HCT116 (cell line): ENCODE data around the gene CA10. TPM values are rescaled to one million over a fixed set of nuclear protein-coding genes. Genes with fewer than 3 reads are reported as not detected.

Experiments
- ATAC-seq: fragments of 200-7000 bp; cut with Tn5 transposase; 2 replicates; pipeline ENCODE4 v1.9.1; 2020; ENCODE audit warnings: mild to moderate bottlenecking, moderate library complexity
- BruUV-seq: library from RNA; stranded (reverse); fragments of 400-500 nt; replicated peaks from 2 replicates; lab custom pipeline; 2021; lab: Mats Ljungman, UMichigan
- CTCF ChIA-PET: fragments of 300-600 bp; sonication (Branson Sonifier 250); formaldehyde crosslinking; loops from one replicate; lab custom pipeline; 2021; ENCODE audit warnings: antibody characterized with exemption; lab: Charles Lee
- POLR2A ChIA-PET: fragments of 300-600, 350-600 bp; sonication (Branson Sonifier 250); formaldehyde crosslinking; loops from one replicate; lab custom pipeline; 2021; ENCODE audit warnings: antibody characterized with exemption; lab: Charles Lee
- RAD21 ChIA-PET, 2 experiments: fragments of 300-600 bp; sonication (Branson Sonifier 250); formaldehyde crosslinking; loops; one replicate each; lab custom pipeline; 2023; ENCODE audit warnings: low total read pairs in 2 of 2; ENCODE audit not compliant: uncharacterized antibody in 2 of 2, unreplicated experiment in 2 of 2, low non-redundant PET in 1 of 2; lab: Charles Lee
- DNase-seq: peaks from one replicate; pipeline ENCODE4 v3.0.0-alpha.2; 2010; ENCODE audit warnings: low read depth, low spot score
- H2AFZ ChIP-seq: fragments of 200-600 bp; shearing (Covaris generic), sonication (generic); 2 replicates; pipeline ENCODE4 v1.6.1; 2017; ENCODE audit warnings: low read depth, mixed run types, mixed read lengths, antibody characterized with exemption, low read length; ENCODE audit not compliant: poor library complexity, severe bottlenecking
- H3K27ac ChIP-seq: 2 replicates; pipeline ENCODE4 v1.5.1; 2012; ENCODE audit warnings: low read depth, low read length
- H3K27me3 ChIP-seq: fragments of 200-600 bp; sonication (generic); 2 replicates; pipeline ENCODE4 v1.6.1; 2016; ENCODE audit warnings: mixed run types, low read length, mixed read lengths; ENCODE audit not compliant: insufficient read depth
- H3K36me3 ChIP-seq, 2 experiments: fragments of 200-500 bp in 1 of 2; fragments of 200-600 bp in 1 of 2; sonication (Bioruptor generic) in 1 of 2; sonication (generic) in 1 of 2; 2 replicates each; pipeline versions ENCODE4 v1.5.1 to v1.6.1; 2014 to 2016; ENCODE audit warnings: low read length in 2 of 2, inconsistent platforms in 1 of 2, mixed read lengths in 1 of 2, mixed run types in 1 of 2; ENCODE audit not compliant: insufficient read depth in 2 of 2, control insufficient read depth in 1 of 2
- H3K4me1 ChIP-seq, 2 experiments: fragments of 200-600 bp in 1 of 2; sonication (generic) in 1 of 2; 2 replicates each; pipeline versions ENCODE4 v1.5.1 to v1.6.1; 2012 to 2017; ENCODE audit warnings: low read length in 2 of 2, inconsistent platforms in 1 of 2, mild to moderate bottlenecking in 1 of 2, mixed read lengths in 1 of 2, mixed run types in 1 of 2, moderate library complexity in 1 of 2; ENCODE audit not compliant: insufficient read depth in 2 of 2, control insufficient read depth in 1 of 2
- H3K4me2 ChIP-seq: fragments of 200-600 bp; sonication (generic); 2 replicates; pipeline ENCODE4 v1.6.1; 2017; ENCODE audit warnings: mixed run types, low read length, mixed read lengths
- H3K4me3 ChIP-seq, 2 experiments: fragments of 200-600 bp in 1 of 2; sonication (generic) in 1 of 2; replicated peaks in 1 of 2; 2 replicates each; pipeline ENCODE4 v1.5.1; 2011 to 2016; ENCODE audit warnings: low read length in 2 of 2, control low read depth in 1 of 2, low read depth in 1 of 2, mild to moderate bottlenecking in 1 of 2, mixed read lengths in 1 of 2, mixed run types in 1 of 2
- H3K79me2 ChIP-seq: fragments of 200-600 bp; sonication (generic); 2 replicates; pipeline ENCODE4 v1.6.1; 2017; ENCODE audit warnings: mild to moderate bottlenecking, mixed run types, low read length, moderate library complexity, mixed read lengths; ENCODE audit not compliant: insufficient read depth
- H3K9ac ChIP-seq: fragments of 200-600 bp; sonication (generic); 2 replicates; pipeline ENCODE4 v1.6.1; 2016; ENCODE audit warnings: low read length, mixed read lengths
- H3K9me2 ChIP-seq: fragments of 200-600 bp; sonication (generic), shearing (Covaris generic); 2 replicates; pipeline ENCODE4 v1.6.1; 2017; ENCODE audit warnings: mixed run types, mild to moderate bottlenecking, moderate library complexity; ENCODE audit not compliant: insufficient read depth
- H3K9me3 ChIP-seq, 2 experiments: fragments of 200-500 bp in 1 of 2; fragments of 200-600 bp in 1 of 2; sonication (Bioruptor generic) in 1 of 2; sonication (generic) in 1 of 2; 2 replicates each; pipeline ENCODE4 v1.6.1; 2014 to 2017; ENCODE audit warnings: low read length in 2 of 2, mixed read lengths in 2 of 2, inconsistent platforms in 1 of 2, low read depth in 1 of 2, mild to moderate bottlenecking in 1 of 2, mixed run types in 1 of 2, moderate library complexity in 1 of 2; ENCODE audit not compliant: control insufficient read depth in 1 of 2, insufficient read depth in 1 of 2
- H4K20me1 ChIP-seq: fragments of 200-600 bp; sonication (generic), shearing (Covaris generic); 2 replicates; pipeline ENCODE4 v1.6.1; 2017; ENCODE audit warnings: mixed run types, mild to moderate bottlenecking, moderate library complexity; ENCODE audit not compliant: insufficient read depth
- ATF3 ChIP-seq: IDR thresholded peaks from 2 replicates; pipeline ENCODE4 v1.6.1; 2012
- CEBPB ChIP-seq: IDR thresholded peaks from 2 replicates; pipeline ENCODE4 v1.6.1; 2012; ENCODE audit warnings: low read depth
- CTCF ChIP-seq, 3 experiments: fragments of 200-600 bp in 1 of 3; sonication (generic) in 1 of 3; IDR thresholded peaks in 2 of 3; conservative IDR thresholded peaks in 1 of 3; 2 replicates each; pipeline ENCODE4 v1.5.1; 2012 to 2017; ENCODE audit warnings: low read depth in 2 of 3, low read length in 2 of 3, antibody characterized with exemption in 1 of 3, borderline replicate concordance in 1 of 3, control low read depth in 1 of 3, mild to moderate bottlenecking in 1 of 3, mixed read lengths in 1 of 3, mixed run types in 1 of 3, moderate library complexity in 1 of 3; ENCODE audit not compliant: insufficient read depth in 1 of 3
- EGR1 ChIP-seq: IDR thresholded peaks from 2 replicates; pipeline ENCODE4 v1.6.1; 2012; ENCODE audit warnings: low read depth
- ELF1 ChIP-seq: IDR thresholded peaks from 2 replicates; pipeline ENCODE4 v1.6.1; 2012; ENCODE audit warnings: low read depth, borderline replicate concordance
- EZH2 ChIP-seq: fragments of 200-600 bp; sonication (generic); IDR thresholded peaks from 2 replicates; pipeline ENCODE4 v1.6.1; 2017; ENCODE audit warnings: antibody characterized with exemption, mixed run types
- FOSL1 ChIP-seq: IDR thresholded peaks from 2 replicates; pipeline ENCODE4 v1.6.1; 2012; ENCODE audit warnings: low read depth
- JUND ChIP-seq: IDR thresholded peaks from 2 replicates; pipeline ENCODE4 v1.6.1; 2012
- POLR2A ChIP-seq: IDR thresholded peaks from 2 replicates; pipeline ENCODE4 v1.7.0; 2011; ENCODE audit warnings: borderline replicate concordance; ENCODE audit not compliant: insufficient read depth, insufficient read length; ENCODE audit errors: extremely low read depth
- RAD21 ChIP-seq: IDR thresholded peaks from 2 replicates; pipeline ENCODE4 v1.6.1; 2012; ENCODE audit warnings: low read depth, mild to moderate bottlenecking
- SIN3A ChIP-seq: IDR thresholded peaks from 2 replicates; pipeline ENCODE4 v1.6.1; 2012; ENCODE audit warnings: low read depth
- SP1 ChIP-seq: IDR thresholded peaks from 2 replicates; pipeline ENCODE4 v1.6.1; 2012; ENCODE audit warnings: low read depth
- SRF ChIP-seq: IDR thresholded peaks from 2 replicates; pipeline ENCODE4 v1.6.1; 2012; ENCODE audit warnings: low read depth
- TCF7L2 ChIP-seq: IDR thresholded peaks from 2 replicates; pipeline ENCODE4 v1.7.0; 2011; ENCODE audit warnings: borderline replicate concordance, inconsistent platforms; ENCODE audit not compliant: insufficient read depth, insufficient read length; ENCODE audit errors: extremely low read depth
- YY1 ChIP-seq: IDR thresholded peaks from 2 replicates; pipeline ENCODE4 v1.6.1; 2011; ENCODE audit warnings: low read length, low read depth, moderate library complexity, mild to moderate bottlenecking; ENCODE audit not compliant: insufficient replicate concordance; ENCODE audit errors: extremely low read depth
- ZNF274 ChIP-seq: fragments of 200-500 bp; sonication (Bioruptor generic); IDR thresholded peaks from 2 replicates; pipeline ENCODE4 v1.6.1; 2014; ENCODE audit warnings: mild to moderate bottlenecking, low read depth, low read length, inconsistent platforms
- intact Hi-C: fragments of 100-400 bp; cut with micrococcal nuclease; formaldehyde crosslinking; loops from 2 replicates; pipeline ENCODE4 v1.10.0; 2022
- total RNA-seq: library from RNA; stranded (reverse); gene quantifications from one replicate; pipeline ENCODE4 v1.2.1, GENCODE V29; 2021; ENCODE audit not compliant: unreplicated experiment
- TF ChIP-seq, protein P1 (sequence below): IDR thresholded peaks from 2 replicates; pipeline ENCODE4 v1.6.1; 2011; ENCODE audit warnings: mild to moderate bottlenecking, low read length, moderate library complexity; ENCODE audit not compliant: insufficient replicate concordance; ENCODE audit errors: extremely low read depth

CA10 gene
- total RNA-seq, 1 experiment from 2014 or later: not detected

DNA sequence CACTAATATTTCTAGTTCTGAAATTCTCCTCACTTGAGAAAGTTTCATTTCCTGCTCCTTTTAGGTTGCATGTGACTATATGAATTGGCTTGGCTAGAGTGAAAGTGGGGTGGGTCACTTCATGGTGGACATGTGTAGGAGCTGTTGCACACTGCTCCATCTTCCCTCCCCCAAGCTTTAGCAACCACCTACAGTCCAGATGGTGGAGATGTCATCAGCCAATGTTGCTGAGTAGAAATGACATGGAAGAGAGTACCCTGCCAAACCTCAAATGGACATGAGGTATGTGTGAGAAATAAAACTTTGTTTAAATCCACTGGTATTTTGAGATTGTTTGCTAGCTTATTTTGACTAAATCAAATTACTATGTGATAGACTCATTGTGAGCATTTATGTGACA lies 281.5 kb downstream of the CA10 start:
- no TSS peak for BruUV-seq
- Histone ChIP-seq H3K9ac (no peak overlapping the region), H3K9me3 (no peaks in the 10 kb centered on the region), H2AFZ (no peak overlapping the region), H3K4me2 (no peak overlapping the region), H3K27me3 (no peaks in the 10 kb centered on the region), H4K20me1 (no peaks in the 10 kb centered on the region), H3K79me2 (no peaks in the 10 kb centered on the region)
- POLR2A ChIA-PET: no interaction called here
- no peak for TF ChIP-seq EZH2
- TF ChIP-seq, protein P1, sequence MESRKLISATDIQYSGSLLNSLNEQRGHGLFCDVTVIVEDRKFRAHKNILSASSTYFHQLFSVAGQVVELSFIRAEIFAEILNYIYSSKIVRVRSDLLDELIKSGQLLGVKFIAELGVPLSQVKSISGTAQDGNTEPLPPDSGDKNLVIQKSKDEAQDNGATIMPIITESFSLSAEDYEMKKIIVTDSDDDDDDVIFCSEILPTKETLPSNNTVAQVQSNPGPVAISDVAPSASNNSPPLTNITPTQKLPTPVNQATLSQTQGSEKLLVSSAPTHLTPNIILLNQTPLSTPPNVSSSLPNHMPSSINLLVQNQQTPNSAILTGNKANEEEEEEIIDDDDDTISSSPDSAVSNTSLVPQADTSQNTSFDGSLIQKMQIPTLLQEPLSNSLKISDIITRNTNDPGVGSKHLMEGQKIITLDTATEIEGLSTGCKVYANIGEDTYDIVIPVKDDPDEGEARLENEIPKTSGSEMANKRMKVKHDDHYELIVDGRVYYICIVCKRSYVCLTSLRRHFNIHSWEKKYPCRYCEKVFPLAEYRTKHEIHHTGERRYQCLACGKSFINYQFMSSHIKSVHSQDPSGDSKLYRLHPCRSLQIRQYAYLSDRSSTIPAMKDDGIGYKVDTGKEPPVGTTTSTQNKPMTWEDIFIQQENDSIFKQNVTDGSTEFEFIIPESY: no peak
- TF ChIP-seq ELF1: no peak
- TF ChIP-seq SRF: no peak
- TF ChIP-seq SIN3A: no peak
- TF ChIP-seq RAD21: no peak
- TF ChIP-seq TCF7L2: no peak
- TF ChIP-seq YY1: no peak
- no peak for TF ChIP-seq SP1
- TF ChIP-seq POLR2A: no peak
- no peak for TF ChIP-seq CEBPB
- no peak for TF ChIP-seq CTCF (IDR thresholded peaks at IDR 0.05 in 2 of 3, conservative IDR thresholded peaks at IDR 0.05 in 1 of 3; ENCODE audit: borderline replicate concordance in 1 of 3, insufficient read depth in 1 of 3, low read depth in 2 of 3, low read length in 2 of 3)
- no peak for TF ChIP-seq ZNF274
- no peak for TF ChIP-seq FOSL1
- no peak for TF ChIP-seq ATF3
- TF ChIP-seq JUND: no peak
- TF ChIP-seq EGR1: no peak
- TF ChIP-seq, all 23 proteins: peak for 0
- ATAC-seq: no peak
- no peaks in the 10 kb centered on the region for H3K36me3 ChIP-seq
- H3K27ac ChIP-seq: no peak overlapping the region
- H3K9me2 ChIP-seq: no peaks in the 10 kb centered on the region
- no peaks in the 10 kb centered on the region for H3K4me1 ChIP-seq
- H3K4me3 ChIP-seq: no peak overlapping the region
- RAD21 ChIA-PET: no interaction called here
- CTCF ChIA-PET: no interaction called here
- DNase-seq: no peak
- intact Hi-C loops: no loop called here
